ENCODE measurements around the gene GPR132. TPM values are rescaled to one million over a fixed set of nuclear protein-coding genes. Genes with fewer than 3 reads are reported as not detected.

Gene GPR132
- polyA plus RNA-seq, 1 donor from 2014 or later: not detected

DNA sequence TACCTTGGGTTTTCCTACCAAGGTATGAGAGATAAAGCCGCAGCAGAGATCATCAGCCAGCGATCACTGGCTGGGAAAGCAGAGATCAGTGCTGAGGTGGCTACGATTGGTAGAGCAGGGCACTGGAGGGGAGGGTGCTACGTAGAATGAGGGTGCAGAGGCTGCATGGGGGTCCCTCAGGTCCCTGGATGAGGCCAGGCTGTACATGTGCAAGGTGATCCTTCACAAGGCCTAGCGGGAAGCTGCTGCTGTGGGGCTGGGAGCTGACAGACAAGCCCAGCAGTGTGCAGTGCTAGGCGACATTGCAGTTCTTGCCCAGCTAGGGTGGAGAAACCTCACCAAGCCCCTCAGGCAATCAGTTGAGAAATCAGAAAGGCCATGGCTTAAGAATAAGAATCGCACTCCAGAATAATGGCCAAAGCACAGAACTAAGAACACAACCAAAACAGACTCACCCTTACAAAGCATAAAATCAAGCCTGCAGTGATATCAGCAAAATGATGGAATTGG lies 37.2 kb upstream of the GPR132 start:
- Histone ChIP-seq H3K9me3 (ENCODE audit: low read length) (peaks cover 7% of the 10 kb centered on the region), H3K27ac (ENCODE audit: low read length) (no peak overlapping the region), H2AFZ (ENCODE audit: low read depth, low read length) (no peak overlapping the region), H3K79me2 (replicated peaks; ENCODE audit: insufficient read depth, low read length) (no peaks in the 10 kb centered on the region), H3F3A (ENCODE audit: insufficient read depth, low read length, poor library complexity, severe bottlenecking) (no peaks in the 10 kb centered on the region), H3K4me2 (ENCODE audit: low read length) (no peak overlapping the region), H3K36me3 (ENCODE audit: insufficient read depth, low read length) (no peaks in the 10 kb centered on the region), H3K27me3 (ENCODE audit: insufficient read depth, low read depth, low read length) (no peaks in the 10 kb centered on the region), H3K9me2 (ENCODE audit: insufficient read depth, low read length) (no peaks in the 10 kb centered on the region), H3K9ac (ENCODE audit: low read length) (no peak overlapping the region), H4K20me1 (ENCODE audit: insufficient read depth) (no peaks in the 10 kb centered on the region), H3K4me3 (ENCODE audit: low read length) (no peak overlapping the region)
- TF ChIP-seq EZH2 (IDR thresholded peaks at IDR 0.05; ENCODE audit: borderline replicate concordance, insufficient read depth, low read length, poor library complexity, severe bottlenecking): no peak
- TF ChIP-seq, protein P1, sequence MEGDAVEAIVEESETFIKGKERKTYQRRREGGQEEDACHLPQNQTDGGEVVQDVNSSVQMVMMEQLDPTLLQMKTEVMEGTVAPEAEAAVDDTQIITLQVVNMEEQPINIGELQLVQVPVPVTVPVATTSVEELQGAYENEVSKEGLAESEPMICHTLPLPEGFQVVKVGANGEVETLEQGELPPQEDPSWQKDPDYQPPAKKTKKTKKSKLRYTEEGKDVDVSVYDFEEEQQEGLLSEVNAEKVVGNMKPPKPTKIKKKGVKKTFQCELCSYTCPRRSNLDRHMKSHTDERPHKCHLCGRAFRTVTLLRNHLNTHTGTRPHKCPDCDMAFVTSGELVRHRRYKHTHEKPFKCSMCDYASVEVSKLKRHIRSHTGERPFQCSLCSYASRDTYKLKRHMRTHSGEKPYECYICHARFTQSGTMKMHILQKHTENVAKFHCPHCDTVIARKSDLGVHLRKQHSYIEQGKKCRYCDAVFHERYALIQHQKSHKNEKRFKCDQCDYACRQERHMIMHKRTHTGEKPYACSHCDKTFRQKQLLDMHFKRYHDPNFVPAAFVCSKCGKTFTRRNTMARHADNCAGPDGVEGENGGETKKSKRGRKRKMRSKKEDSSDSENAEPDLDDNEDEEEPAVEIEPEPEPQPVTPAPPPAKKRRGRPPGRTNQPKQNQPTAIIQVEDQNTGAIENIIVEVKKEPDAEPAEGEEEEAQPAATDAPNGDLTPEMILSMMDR (IDR thresholded peaks at IDR 0.05; ENCODE audit: poor library complexity, severe bottlenecking): no peak
- no peak for TF ChIP-seq POLR2AphosphoS5 (IDR thresholded peaks at IDR 0.05)
- TF ChIP-seq MXI1 (conservative IDR thresholded peaks at IDR 0.05; ENCODE audit: poor library complexity, severe bottlenecking): no peak
- no peak for TF ChIP-seq TAF1 (IDR thresholded peaks at IDR 0.05; ENCODE audit: low read depth)

DNA sequence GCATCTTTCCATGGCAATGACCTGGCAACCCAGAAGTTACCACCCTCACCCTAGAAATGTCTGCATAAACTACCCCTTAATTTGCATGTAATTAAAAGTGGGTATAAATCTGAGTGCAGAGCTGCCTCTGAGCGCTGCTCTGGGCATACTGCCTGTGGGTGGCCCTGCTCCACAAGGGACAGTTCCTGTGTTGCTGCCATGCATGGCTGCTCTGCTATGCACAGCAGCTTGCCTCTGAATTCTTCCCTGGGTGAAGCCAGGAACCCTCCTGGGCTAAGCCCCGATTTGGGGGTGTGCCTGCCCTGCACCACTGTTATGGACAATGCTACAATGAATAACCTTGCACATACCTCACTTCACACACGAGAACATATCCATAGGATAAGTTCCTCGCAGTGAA lies 35.7 kb upstream of the GPR132 start:
- no peak overlapping the region for H2AFZ ChIP-seq (ENCODE audit: low read depth, low read length)
- no peaks in the 10 kb centered on the region for H3K36me3 ChIP-seq (ENCODE audit: insufficient read depth, low read length)
- H3K9me2 ChIP-seq (ENCODE audit: insufficient read depth, low read length): no peaks in the 10 kb centered on the region
- TF ChIP-seq SMC3 (conservative IDR thresholded peaks at IDR 0.05; ENCODE audit: poor library complexity): no peak
- TF ChIP-seq, protein P2, sequence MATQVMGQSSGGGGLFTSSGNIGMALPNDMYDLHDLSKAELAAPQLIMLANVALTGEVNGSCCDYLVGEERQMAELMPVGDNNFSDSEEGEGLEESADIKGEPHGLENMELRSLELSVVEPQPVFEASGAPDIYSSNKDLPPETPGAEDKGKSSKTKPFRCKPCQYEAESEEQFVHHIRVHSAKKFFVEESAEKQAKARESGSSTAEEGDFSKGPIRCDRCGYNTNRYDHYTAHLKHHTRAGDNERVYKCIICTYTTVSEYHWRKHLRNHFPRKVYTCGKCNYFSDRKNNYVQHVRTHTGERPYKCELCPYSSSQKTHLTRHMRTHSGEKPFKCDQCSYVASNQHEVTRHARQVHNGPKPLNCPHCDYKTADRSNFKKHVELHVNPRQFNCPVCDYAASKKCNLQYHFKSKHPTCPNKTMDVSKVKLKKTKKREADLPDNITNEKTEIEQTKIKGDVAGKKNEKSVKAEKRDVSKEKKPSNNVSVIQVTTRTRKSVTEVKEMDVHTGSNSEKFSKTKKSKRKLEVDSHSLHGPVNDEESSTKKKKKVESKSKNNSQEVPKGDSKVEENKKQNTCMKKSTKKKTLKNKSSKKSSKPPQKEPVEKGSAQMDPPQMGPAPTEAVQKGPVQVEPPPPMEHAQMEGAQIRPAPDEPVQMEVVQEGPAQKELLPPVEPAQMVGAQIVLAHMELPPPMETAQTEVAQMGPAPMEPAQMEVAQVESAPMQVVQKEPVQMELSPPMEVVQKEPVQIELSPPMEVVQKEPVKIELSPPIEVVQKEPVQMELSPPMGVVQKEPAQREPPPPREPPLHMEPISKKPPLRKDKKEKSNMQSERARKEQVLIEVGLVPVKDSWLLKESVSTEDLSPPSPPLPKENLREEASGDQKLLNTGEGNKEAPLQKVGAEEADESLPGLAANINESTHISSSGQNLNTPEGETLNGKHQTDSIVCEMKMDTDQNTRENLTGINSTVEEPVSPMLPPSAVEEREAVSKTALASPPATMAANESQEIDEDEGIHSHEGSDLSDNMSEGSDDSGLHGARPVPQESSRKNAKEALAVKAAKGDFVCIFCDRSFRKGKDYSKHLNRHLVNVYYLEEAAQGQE (IDR thresholded peaks at IDR 0.05; ENCODE audit: borderline replicate concordance): no peak
- TF ChIP-seq MXI1 (conservative IDR thresholded peaks at IDR 0.05; ENCODE audit: poor library complexity, severe bottlenecking): no peak
- TF ChIP-seq POLR2AphosphoS5 (IDR thresholded peaks at IDR 0.05): no peak
- no peak for TF ChIP-seq TAF1 (IDR thresholded peaks at IDR 0.05; ENCODE audit: low read depth)
- TF ChIP-seq RAD21 (conservative IDR thresholded peaks at IDR 0.05): no peak
- TF ChIP-seq EZH2 (IDR thresholded peaks at IDR 0.05; ENCODE audit: borderline replicate concordance, insufficient read depth, low read length, poor library complexity, severe bottlenecking): no peak
- TF ChIP-seq EP300 (conservative IDR thresholded peaks at IDR 0.05; ENCODE audit: poor library complexity, severe bottlenecking): no peak
- H3K27ac ChIP-seq (ENCODE audit: low read length): no peak overlapping the region
- H4K20me1 ChIP-seq (ENCODE audit: insufficient read depth): no peaks in the 10 kb centered on the region
- H3K9me3 ChIP-seq (ENCODE audit: low read length): peaks cover 7% of the 10 kb centered on the region
- H3F3A ChIP-seq (ENCODE audit: insufficient read depth, low read length, poor library complexity, severe bottlenecking): no peaks in the 10 kb centered on the region
- no peak overlapping the region for H3K4me2 ChIP-seq (ENCODE audit: low read length)
- H3K27me3 ChIP-seq (ENCODE audit: insufficient read depth, low read depth, low read length): no peaks in the 10 kb centered on the region
- H3K4me3 ChIP-seq (ENCODE audit: low read length): no peak overlapping the region
- no peaks in the 10 kb centered on the region for H3K79me2 ChIP-seq (replicated peaks; ENCODE audit: insufficient read depth, low read length)
- no peak overlapping the region for H3K9ac ChIP-seq (ENCODE audit: low read length)
